ENCODE measurements around the gene METTL14.
"Not testable (repeated sequence)": the region's sequence is repeated elsewhere in the genome, so short reads cannot be mapped to it uniquely, and the experiment has no call there.

The METTL14 gene

GRCh38 chr4:118684873-118685811, at the start of gene METTL14:
TSS of gene METTL14 (plus strand) at chr4:118685392. CDS start at chr4:118685535, 143 bp downstream.
- peak within 1 kb of the TSS; percentile 91 for H3K9ac ChIP-seq (ENCODE audit: low read length)
- H3K4me1 ChIP-seq (ENCODE audit: insufficient read depth, low read length), result peaks cover 19% of the 10 kb centered on the region
- H3K36me3 ChIP-seq (ENCODE audit: insufficient read depth, low read length), result peaks cover 7% of the 10 kb centered on the region
- H3K9me3 ChIP-seq (ENCODE audit: low read length), result no peaks in the 10 kb centered on the region
- H3K4me3 ChIP-seq (ENCODE audit: low read depth in 1 of 2, low read length in 2 of 2), result peak within 1 kb of the TSS; percentile 81 to 91
- H3K27me3 ChIP-seq (ENCODE audit: control insufficient read depth in 1 of 2, insufficient read depth in 2 of 2, low read length in 2 of 2), result no peaks in the 10 kb centered on the region
- H3K27ac ChIP-seq (ENCODE audit: low read depth, low read length), result peak within 1 kb of the TSS; percentile 93

DNA sequence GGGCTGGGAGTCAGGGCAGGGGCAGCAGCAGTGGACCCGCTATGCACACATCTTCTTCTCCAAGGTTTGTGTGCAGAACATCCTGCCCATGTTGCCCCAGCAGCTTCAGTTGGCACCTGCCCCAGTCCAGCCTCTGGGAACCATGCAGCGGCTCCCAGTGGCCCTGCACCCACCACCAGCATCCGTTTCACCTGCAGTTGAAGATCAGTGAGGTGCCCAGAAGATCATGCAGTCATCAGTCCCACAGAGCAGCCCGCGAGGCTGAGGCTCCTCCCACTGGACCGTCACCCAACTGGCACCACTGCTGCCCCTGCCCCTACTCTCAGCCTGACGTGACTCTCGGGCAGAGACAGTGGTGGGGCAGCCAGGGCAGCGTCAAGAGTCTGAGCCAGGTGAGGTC, 49.1 kb upstream of the METTL14 start:
- not testable (repeated sequence) for H3K27ac ChIP-seq (ENCODE audit: low read depth, low read length); H3K36me3 ChIP-seq (ENCODE audit: insufficient read depth, low read length); H3K27me3 ChIP-seq (ENCODE audit: control insufficient read depth in 1 of 2, insufficient read depth in 2 of 2, low read length in 2 of 2); H3K9ac ChIP-seq (ENCODE audit: low read length); H3K9me3 ChIP-seq (ENCODE audit: low read length); H3K4me1 ChIP-seq (ENCODE audit: insufficient read depth, low read length); H3K4me3 ChIP-seq (ENCODE audit: low read depth in 1 of 2, low read length in 2 of 2)

DNA sequence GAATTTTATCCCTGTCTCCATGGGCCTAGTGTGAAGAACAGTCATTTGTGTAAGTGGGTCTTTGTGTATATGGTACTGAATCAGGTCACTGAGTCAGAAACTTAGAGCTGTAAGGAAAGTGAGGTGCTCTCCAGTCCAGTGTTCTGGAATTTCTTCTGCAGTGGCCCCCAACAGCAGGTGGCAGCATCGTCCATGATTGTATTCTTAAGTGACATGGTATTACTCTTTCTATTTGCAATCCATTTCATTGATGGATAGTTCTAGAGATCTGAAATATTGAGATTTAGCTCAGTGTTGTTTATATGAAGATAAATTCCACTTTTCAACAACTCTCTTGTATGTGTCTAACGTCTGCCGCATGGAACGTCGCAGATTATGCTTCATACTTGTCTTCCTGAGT, 20.5 kb upstream of the METTL14 start:
- H3K4me3 ChIP-seq (ENCODE audit: low read depth in 1 of 2, low read length in 2 of 2); H3K36me3 ChIP-seq (ENCODE audit: insufficient read depth, low read length); H3K9ac ChIP-seq (ENCODE audit: low read length); H3K4me1 ChIP-seq (ENCODE audit: insufficient read depth, low read length); H3K27ac ChIP-seq (ENCODE audit: low read depth, low read length); H3K27me3 ChIP-seq (ENCODE audit: control insufficient read depth in 1 of 2, insufficient read depth in 2 of 2, low read length in 2 of 2); H3K9me3 ChIP-seq (ENCODE audit: low read length): not testable (repeated sequence)

DNA sequence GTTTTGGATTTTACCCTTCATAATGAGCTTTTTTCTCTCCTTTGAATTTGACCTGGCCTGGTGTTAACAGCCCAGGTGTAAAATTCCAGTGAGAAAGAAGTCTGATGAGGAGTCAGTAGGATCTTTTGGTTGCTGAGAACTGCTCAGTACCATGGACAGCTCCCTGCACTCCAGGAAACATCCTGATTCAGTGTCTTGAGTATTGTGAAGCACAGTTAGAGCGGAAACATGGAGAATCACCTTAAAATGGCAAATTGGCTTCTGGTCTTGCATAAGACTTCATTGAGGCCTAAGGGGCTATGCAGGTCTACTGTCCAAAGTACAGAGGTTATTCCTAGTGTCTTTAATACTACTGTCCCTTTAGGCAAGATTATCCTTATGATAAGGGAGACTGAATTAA, 16.0 kb upstream of the METTL14 start:
- H3K36me3 ChIP-seq (ENCODE audit: insufficient read depth, low read length), result not testable (repeated sequence)

GRCh38 chr4:118670968-118671367, 14.2 kb upstream of the METTL14 start:
- H3K9me3 ChIP-seq (ENCODE audit: low read length); H3K4me1 ChIP-seq (ENCODE audit: insufficient read depth, low read length); H3K27me3 ChIP-seq (ENCODE audit: control insufficient read depth in 1 of 2, insufficient read depth in 2 of 2, low read length in 2 of 2); H3K9ac ChIP-seq (ENCODE audit: low read length); H3K36me3 ChIP-seq (ENCODE audit: insufficient read depth, low read length); H3K4me3 ChIP-seq (ENCODE audit: low read depth in 1 of 2, low read length in 2 of 2); H3K27ac ChIP-seq (ENCODE audit: low read depth, low read length): not testable (repeated sequence)

More for the DNA sequence above, 16.0 kb upstream of the METTL14 start:
- not testable (repeated sequence) for H3K4me1 ChIP-seq (ENCODE audit: insufficient read depth, low read length); H3K9me3 ChIP-seq (ENCODE audit: low read length); H3K4me3 ChIP-seq (ENCODE audit: low read depth in 1 of 2, low read length in 2 of 2); H3K27ac ChIP-seq (ENCODE audit: low read depth, low read length); H3K27me3 ChIP-seq (ENCODE audit: control insufficient read depth in 1 of 2, insufficient read depth in 2 of 2, low read length in 2 of 2); H3K9ac ChIP-seq (ENCODE audit: low read length)

- Histone ChIP-seq H3K27me3 (ENCODE audit: control insufficient read depth in 1 of 2, insufficient read depth in 2 of 2, low read length in 2 of 2) (no peaks in the 10 kb centered on the region), H3K4me3 (ENCODE audit: low read depth in 1 of 2, low read length in 2 of 2) (no peak overlapping the region), H3K4me1 (ENCODE audit: insufficient read depth, low read length) (no peaks in the 10 kb centered on the region), H3K36me3 (ENCODE audit: insufficient read depth, low read length) (no peaks in the 10 kb centered on the region), H3K9ac (ENCODE audit: low read length) (no peak overlapping the region), H3K27ac (ENCODE audit: low read depth, low read length) (no peak overlapping the region), H3K9me3 (ENCODE audit: low read length) (no peaks in the 10 kb centered on the region)
Measured at GRCh38 chr4:118676128-118676527, 9.1 kb upstream of the METTL14 start.

- no peaks in the 10 kb centered on the region for H3K4me1 ChIP-seq (ENCODE audit: insufficient read depth, low read length)
- no peak overlapping the region for H3K4me3 ChIP-seq (ENCODE audit: low read depth in 1 of 2, low read length in 2 of 2)
- H3K9ac ChIP-seq (ENCODE audit: low read length), result no peak overlapping the region
- H3K9me3 ChIP-seq (ENCODE audit: low read length), result no peaks in the 10 kb centered on the region
- H3K27ac ChIP-seq (ENCODE audit: low read depth, low read length), result no peak overlapping the region
- H3K36me3 ChIP-seq (ENCODE audit: insufficient read depth, low read length), result no peaks in the 10 kb centered on the region
- no peaks in the 10 kb centered on the region for H3K27me3 ChIP-seq (ENCODE audit: control insufficient read depth in 1 of 2, insufficient read depth in 2 of 2, low read length in 2 of 2)
Measured at GRCh38 chr4:118680808-118681207, 4.4 kb upstream of the METTL14 start.

DNA sequence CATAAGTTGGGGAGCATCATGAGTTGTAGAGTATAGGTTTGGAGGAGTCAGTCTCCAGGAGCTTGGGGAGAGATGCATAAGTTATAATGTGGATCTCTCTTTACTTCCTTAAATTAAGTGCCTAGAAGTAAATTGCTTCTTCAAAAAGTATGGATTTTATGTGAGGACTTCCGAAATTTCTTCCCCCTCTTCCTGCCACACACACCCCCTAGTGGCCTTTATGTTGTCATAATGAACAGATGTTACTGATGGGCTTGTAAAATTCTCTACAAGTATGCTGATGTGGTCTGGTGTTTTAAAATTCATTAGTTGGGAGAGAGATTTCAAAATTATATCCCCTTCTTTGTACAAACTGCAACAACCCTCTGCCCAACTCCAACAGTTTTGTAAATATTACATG, 2.3 kb upstream of the METTL14 start:
- Histone ChIP-seq H3K4me3 (ENCODE audit: low read depth in 1 of 2, low read length in 2 of 2) (no peak overlapping the region), H3K27me3 (ENCODE audit: control insufficient read depth in 1 of 2, insufficient read depth in 2 of 2, low read length in 2 of 2) (no peaks in the 10 kb centered on the region), H3K36me3 (ENCODE audit: insufficient read depth, low read length) (peaks cover 3% of the 10 kb centered on the region), H3K9me3 (ENCODE audit: low read length) (no peaks in the 10 kb centered on the region), H3K9ac (ENCODE audit: low read length) (no peak overlapping the region), H3K27ac (ENCODE audit: low read depth, low read length) (no peak overlapping the region), H3K4me1 (ENCODE audit: insufficient read depth, low read length) (peaks cover 19% of the 10 kb centered on the region)

DNA sequence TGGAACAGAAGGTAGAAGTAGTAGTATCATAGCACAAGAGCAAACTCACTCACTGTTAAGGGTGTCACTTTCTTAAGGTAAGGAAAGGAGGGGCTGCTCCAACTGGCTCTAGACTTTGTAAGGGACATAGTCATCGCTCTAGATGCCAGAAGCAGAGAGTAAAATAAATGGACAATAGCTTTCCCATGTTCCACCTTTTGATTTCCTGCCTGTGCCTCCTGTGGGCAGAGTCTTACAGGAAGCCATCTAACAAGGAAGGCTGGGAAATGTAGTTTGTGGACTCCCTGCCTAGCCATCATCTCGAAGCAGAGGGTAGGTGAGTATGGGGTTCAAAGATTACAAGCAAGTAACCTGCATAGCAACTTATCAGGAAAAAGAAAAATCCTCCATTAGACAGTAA, 1.7 kb upstream of the METTL14 start:
- no peaks in the 10 kb centered on the region for H3K9me3 ChIP-seq (ENCODE audit: low read length)
- peaks cover 19% of the 10 kb centered on the region for H3K4me1 ChIP-seq (ENCODE audit: insufficient read depth, low read length)
- H3K27me3 ChIP-seq (ENCODE audit: control insufficient read depth in 1 of 2, insufficient read depth in 2 of 2, low read length in 2 of 2), result no peaks in the 10 kb centered on the region
- H3K27ac ChIP-seq (ENCODE audit: low read depth, low read length), result no peak overlapping the region
- no peak overlapping the region for H3K4me3 ChIP-seq (ENCODE audit: low read depth in 1 of 2, low read length in 2 of 2)
- peaks cover 7% of the 10 kb centered on the region for H3K36me3 ChIP-seq (ENCODE audit: insufficient read depth, low read length)
- no peak overlapping the region for H3K9ac ChIP-seq (ENCODE audit: low read length)

DNA sequence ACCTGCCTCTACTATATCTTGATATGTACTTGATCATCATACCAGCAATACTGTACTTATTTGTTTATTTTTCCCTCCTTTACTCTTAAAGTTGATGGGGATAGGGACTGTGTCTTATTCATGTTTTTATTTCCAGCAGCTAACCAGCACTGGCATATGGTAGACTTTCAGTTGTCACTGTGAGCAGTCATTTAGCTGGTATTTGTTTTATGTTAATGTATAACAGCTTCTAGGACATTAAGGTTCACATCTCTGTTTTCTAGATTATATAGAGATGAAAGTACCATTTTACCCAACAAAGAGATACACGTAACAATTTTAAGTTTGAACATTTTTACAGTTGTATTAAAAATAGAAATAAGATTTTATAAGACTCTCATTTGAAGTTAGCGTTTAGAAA, 17.9 kb downstream of the METTL14 start:
- H3K4me3 ChIP-seq (ENCODE audit: low read depth in 1 of 2, low read length in 2 of 2), result no peak overlapping the region
- peaks cover 56% of the 10 kb centered on the region for H3K36me3 ChIP-seq (ENCODE audit: insufficient read depth, low read length)
- no peaks in the 10 kb centered on the region for H3K27me3 ChIP-seq (ENCODE audit: control insufficient read depth in 1 of 2, insufficient read depth in 2 of 2, low read length in 2 of 2)
- H3K4me1 ChIP-seq (ENCODE audit: insufficient read depth, low read length), result peaks cover 6% of the 10 kb centered on the region
- no peaks in the 10 kb centered on the region for H3K9me3 ChIP-seq (ENCODE audit: low read length)
- no peak overlapping the region for H3K9ac ChIP-seq (ENCODE audit: low read length)
- no peak overlapping the region for H3K27ac ChIP-seq (ENCODE audit: low read depth, low read length)

- Histone ChIP-seq H3K4me3 (ENCODE audit: low read depth in 1 of 2, low read length in 2 of 2) (no peak overlapping the region), H3K27ac (ENCODE audit: low read depth, low read length) (no peak overlapping the region), H3K9ac (ENCODE audit: low read length) (no peak overlapping the region), H3K36me3 (ENCODE audit: insufficient read depth, low read length) (peaks cover 26% of the 10 kb centered on the region), H3K4me1 (ENCODE audit: insufficient read depth, low read length) (no peaks in the 10 kb centered on the region), H3K9me3 (ENCODE audit: low read length) (no peaks in the 10 kb centered on the region), H3K27me3 (ENCODE audit: control insufficient read depth in 1 of 2, insufficient read depth in 2 of 2, low read length in 2 of 2) (no peaks in the 10 kb centered on the region)
Measured at GRCh38 chr4:118711052-118711451, 25.9 kb downstream of the METTL14 start.

DNA sequence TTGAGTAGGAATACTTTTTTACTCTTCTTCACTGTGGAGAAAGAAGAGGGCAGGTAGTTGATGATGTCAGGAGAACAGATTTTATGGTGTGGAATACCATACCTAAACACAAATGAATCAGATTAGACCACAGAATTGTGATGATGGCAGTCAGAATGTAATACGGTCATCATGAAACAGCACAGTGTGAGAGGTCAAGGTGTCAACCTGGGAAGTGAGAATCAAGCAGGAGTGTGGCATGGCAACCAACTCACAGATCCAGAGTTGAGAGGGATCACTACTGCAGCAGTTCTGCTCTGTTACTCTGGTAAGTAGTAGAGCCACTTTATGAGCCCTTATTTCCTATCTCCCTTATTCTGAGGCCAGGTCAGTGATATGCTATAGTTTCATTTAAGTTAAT, 27.7 kb downstream of the METTL14 start:
- Histone ChIP-seq H3K27me3 (ENCODE audit: control insufficient read depth in 1 of 2, insufficient read depth in 2 of 2, low read length in 2 of 2) (no peaks in the 10 kb centered on the region), H3K4me3 (ENCODE audit: low read depth in 1 of 2, low read length in 2 of 2) (no peak overlapping the region), H3K36me3 (ENCODE audit: insufficient read depth, low read length) (peaks cover 17% of the 10 kb centered on the region), H3K27ac (ENCODE audit: low read depth, low read length) (no peak overlapping the region), H3K4me1 (ENCODE audit: insufficient read depth, low read length) (no peaks in the 10 kb centered on the region), H3K9ac (ENCODE audit: low read length) (no peak overlapping the region), H3K9me3 (ENCODE audit: low read length) (no peaks in the 10 kb centered on the region)
